RWPE2 (cell line): ENCODE data around the gene RAI1.

Source experiments
- ATAC-seq: fragments of 200-7000 bp; cut with Tn5 transposase; 3 replicates; pipeline ENCODE4 v1.9.1; 2021; ENCODE audit warnings: low read depth
- DNase-seq: peaks from one replicate; pipeline ENCODE4 v3.0.0-alpha.2; 2020; ENCODE audit warnings: low spot score
- H3K27ac ChIP-seq: fragments of 450-650 bp; 2 replicates; pipeline ENCODE4 v1.5.1; 2017; ENCODE audit warnings: mild to moderate bottlenecking; ENCODE audit not compliant: poor library complexity, severe bottlenecking
- H3K27me3 ChIP-seq: fragments of 250-450 bp; sonication (Bioruptor Pico); 2 replicates; pipeline ENCODE4 v1.5.1; 2021; ENCODE audit warnings: mild to moderate bottlenecking, moderate library complexity; ENCODE audit not compliant: insufficient read depth, poor library complexity, severe bottlenecking
- H3K36me3 ChIP-seq: fragments of 250-450 bp; sonication (Bioruptor Pico); 2 replicates; pipeline ENCODE4 v1.5.1; 2020; ENCODE audit warnings: low read depth, mild to moderate bottlenecking, moderate library complexity
- H3K4me1 ChIP-seq: fragments of 250-450 bp; sonication (Bioruptor Pico); 2 replicates; pipeline ENCODE4 v1.5.1; 2021; ENCODE audit warnings: mild to moderate bottlenecking, moderate library complexity; ENCODE audit not compliant: insufficient read depth, poor library complexity, severe bottlenecking
- H3K4me3 ChIP-seq: fragments of 250-450 bp; sonication (Bioruptor Pico); 2 replicates; pipeline ENCODE4 v1.5.1; 2021; ENCODE audit warnings: mild to moderate bottlenecking, moderate library complexity; ENCODE audit not compliant: severe bottlenecking
- H3K9me3 ChIP-seq: fragments of 250-450 bp; sonication (Bioruptor Pico); 2 replicates; pipeline ENCODE4 v1.5.1; 2021; ENCODE audit warnings: mild to moderate bottlenecking, moderate library complexity; ENCODE audit not compliant: severe bottlenecking
- TF ChIP-seq, protein P1 (sequence below): fragments of 450-650 bp; IDR thresholded peaks from one replicate; pipeline ENCODE4 v1.5.1; 2017; ENCODE audit warnings: mild to moderate bottlenecking, moderate library complexity; ENCODE audit not compliant: poor library complexity, severe bottlenecking

RAI1 gene

DNA sequence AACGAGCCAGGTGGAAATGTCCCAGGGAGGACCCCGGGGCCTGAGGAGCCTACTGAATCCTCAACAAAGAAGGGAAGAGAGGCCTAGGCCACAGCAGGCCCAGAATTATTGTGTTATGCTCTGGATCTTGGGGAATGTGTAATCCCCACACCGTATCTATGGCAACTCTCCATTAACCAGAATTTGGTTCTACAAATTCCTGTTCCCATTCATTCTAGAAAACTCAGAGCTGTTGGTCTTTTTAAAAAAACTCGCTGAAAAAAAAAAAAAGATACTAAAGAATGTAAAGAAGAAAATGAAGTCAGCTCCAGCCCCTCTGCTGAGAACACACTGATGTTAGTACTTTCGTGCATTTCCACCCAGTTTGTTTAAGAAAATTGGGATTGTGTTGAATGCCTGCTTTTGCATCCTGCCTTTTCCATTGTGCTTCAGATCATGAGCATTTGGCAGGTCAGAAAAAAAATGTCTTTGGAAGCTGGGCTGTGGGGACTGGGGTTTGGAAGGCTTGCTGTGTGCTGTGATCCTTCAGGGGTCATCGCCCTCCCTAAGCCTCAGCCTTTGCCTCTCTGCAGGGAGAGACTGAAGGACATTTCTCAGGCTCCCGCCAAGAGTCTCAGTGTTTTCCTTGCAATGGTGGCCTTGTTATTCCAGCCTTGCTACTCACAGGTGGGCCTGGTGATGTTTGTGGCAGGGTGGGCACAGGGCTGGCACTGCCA is 86.1 kb downstream of the RAI1 start:
- H3K27ac ChIP-seq = no peak overlapping the region
- H3K4me3 ChIP-seq = no peak overlapping the region
- TF ChIP-seq, protein P1, sequence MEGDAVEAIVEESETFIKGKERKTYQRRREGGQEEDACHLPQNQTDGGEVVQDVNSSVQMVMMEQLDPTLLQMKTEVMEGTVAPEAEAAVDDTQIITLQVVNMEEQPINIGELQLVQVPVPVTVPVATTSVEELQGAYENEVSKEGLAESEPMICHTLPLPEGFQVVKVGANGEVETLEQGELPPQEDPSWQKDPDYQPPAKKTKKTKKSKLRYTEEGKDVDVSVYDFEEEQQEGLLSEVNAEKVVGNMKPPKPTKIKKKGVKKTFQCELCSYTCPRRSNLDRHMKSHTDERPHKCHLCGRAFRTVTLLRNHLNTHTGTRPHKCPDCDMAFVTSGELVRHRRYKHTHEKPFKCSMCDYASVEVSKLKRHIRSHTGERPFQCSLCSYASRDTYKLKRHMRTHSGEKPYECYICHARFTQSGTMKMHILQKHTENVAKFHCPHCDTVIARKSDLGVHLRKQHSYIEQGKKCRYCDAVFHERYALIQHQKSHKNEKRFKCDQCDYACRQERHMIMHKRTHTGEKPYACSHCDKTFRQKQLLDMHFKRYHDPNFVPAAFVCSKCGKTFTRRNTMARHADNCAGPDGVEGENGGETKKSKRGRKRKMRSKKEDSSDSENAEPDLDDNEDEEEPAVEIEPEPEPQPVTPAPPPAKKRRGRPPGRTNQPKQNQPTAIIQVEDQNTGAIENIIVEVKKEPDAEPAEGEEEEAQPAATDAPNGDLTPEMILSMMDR = no peak
- peaks cover 15% of the 10 kb centered on the region for H3K36me3 ChIP-seq
- ATAC-seq (no peak), DNase-seq (no peak)
- H3K4me1 ChIP-seq = peaks cover 6% of the 10 kb centered on the region
- no peaks in the 10 kb centered on the region for H3K9me3 ChIP-seq
- H3K27me3 ChIP-seq = no peaks in the 10 kb centered on the region

DNA sequence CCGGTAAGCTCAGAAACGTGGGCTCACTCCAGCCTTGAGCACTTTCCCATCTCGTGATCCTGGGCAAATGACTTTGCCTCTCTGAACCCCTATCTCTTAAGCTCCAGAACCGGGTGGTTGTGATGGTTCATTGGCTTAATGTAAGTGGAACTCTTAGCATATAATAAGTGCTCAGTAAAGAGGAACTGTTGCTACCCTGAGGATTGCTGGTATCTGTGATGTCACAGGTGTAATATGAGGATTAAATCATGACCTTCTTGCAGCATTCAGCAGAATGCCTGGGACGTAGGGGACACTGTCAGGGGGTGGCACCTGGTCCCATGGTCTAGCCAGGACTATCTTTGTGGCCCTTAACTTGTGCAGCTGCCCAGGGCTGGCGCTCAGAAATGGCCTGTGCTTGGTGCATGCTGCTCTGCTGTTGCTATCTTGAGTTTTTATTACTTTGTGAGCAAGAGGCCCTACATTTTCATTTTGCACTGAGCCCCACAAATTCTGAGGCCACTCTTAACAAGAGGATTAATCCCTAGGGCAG is 86.7 kb downstream of the RAI1 start:
- Histone ChIP-seq H3K4me1 (peaks cover 8% of the 10 kb centered on the region), H3K27me3 (no peaks in the 10 kb centered on the region), H3K4me3 (no peak overlapping the region), H3K9me3 (no peaks in the 10 kb centered on the region), H3K36me3 (peaks cover 15% of the 10 kb centered on the region), H3K27ac (peak overlapping the region; percentile 11)
- ATAC-seq = no peak
- TF ChIP-seq, protein P1 = no peak
- no peak for DNase-seq

DNA sequence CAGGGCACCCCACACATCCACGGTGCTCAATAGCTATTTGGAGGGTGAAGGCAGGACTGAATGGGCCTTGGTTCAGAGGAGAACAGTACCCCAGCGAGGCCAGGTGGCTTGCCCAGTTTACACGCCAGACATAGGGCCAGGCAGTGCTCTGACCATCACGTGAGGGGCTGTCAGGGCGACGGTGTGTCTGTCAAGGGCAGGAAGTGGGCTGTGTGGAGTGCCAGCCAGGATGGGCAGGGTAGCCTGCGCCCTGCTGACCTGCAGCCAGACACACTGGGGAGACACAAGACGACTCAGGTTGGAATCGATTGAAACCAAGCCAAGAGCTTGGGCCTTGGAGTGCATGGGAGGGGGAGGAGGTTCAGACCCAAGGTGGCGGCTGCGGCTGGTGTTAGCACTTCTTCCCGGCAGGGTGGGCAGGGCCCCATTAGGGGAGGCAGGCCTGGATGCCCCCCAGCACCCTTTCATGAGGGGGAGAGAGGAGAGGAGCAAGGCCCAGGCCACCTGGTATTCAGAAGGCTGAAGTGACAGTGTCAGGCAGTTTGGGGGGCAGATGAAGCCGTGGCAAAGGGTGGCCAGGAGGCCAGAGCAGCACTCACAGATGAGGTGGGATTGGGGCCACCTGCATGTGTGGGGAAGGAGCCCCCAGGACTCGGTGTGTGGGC is 87.3 kb downstream of the RAI1 start:
- Histone ChIP-seq H3K9me3 (no peaks in the 10 kb centered on the region), H3K4me3 (no peak overlapping the region), H3K4me1 (peaks cover 13% of the 10 kb centered on the region), H3K36me3 (peaks cover 15% of the 10 kb centered on the region), H3K27me3 (no peaks in the 10 kb centered on the region), H3K27ac (peak overlapping the region; percentile 11)
- TF ChIP-seq, protein P1 = no peak
- DNase-seq (no peak), ATAC-seq (no peak)

DNA sequence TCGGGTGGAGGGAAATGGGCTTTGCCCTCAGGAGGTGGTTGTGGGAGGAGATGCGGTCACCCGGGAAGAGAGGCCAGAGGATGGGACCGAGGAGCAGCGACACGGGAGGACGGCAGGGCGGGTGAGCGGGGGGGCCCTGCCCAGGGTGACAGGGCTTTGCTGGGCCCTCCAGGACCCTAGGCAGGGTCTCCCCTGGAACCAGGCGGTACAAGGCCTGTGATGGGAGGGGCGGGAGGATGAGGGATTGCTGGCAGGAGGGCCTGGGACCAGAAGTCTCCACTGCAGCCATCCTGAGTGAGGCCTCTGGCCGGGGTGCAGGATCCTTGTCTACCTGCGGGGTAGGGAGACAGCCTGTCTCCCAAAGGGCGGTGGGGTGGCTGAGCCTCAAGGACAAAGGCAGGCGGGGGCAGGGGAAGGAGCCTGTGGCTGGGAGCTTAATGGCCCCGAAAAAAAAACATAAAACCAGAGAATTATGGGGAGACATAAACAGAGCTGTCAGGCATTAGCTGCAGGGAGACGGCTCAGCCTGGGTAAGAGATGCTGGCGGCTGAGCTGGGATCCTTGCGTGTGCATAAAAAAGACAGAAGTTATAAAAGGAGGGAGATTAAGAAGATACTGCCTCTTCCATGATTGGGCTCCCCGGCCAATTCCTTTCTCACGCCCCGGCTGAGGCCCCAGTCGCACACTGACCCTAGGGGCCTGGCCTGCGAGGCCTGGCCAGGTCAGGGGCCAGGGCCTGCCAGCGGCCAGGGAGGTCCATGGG is 88.8 kb downstream of the RAI1 start:
- H3K4me3 ChIP-seq = no peak overlapping the region
- DNase-seq (no peak), ATAC-seq (no peak)
- H3K27me3 ChIP-seq = no peaks in the 10 kb centered on the region
- H3K27ac ChIP-seq = no peak overlapping the region
- peaks cover 11% of the 10 kb centered on the region for H3K36me3 ChIP-seq
- H3K9me3 ChIP-seq = no peaks in the 10 kb centered on the region
- peaks cover 22% of the 10 kb centered on the region for H3K4me1 ChIP-seq
- TF ChIP-seq, protein P1 = no peak
